Activated T-cell treated with anti-CD3 and anti-CD28 coated beads, Interleukin-2, amount 50 U/mL, for 72 hours (primary cell): ENCODE data around the gene LAMC3. TPM values are rescaled to one million over a fixed set of nuclear protein-coding genes. Genes with fewer than 3 reads are reported as not detected.

Experiments
- ATAC-seq, 2 donors: fragments of 150-1000 bp; cut with Tn5 transposase; replicated peaks in 1 of 2; 2 replicates each; pipeline ENCODE4 v1.10.0; 2021; ENCODE audit warnings: moderate library complexity in 2 of 2, mild to moderate bottlenecking in 1 of 2
- DNase-seq, 2 donors: peaks; one replicate each; pipeline ENCODE4 v3.0.0; 2021 to 2022; ENCODE audit warnings: mixed read lengths in 1 of 2
- H3K27ac Mint-ChIP-seq: one replicate; pipeline ENCODE4 v1.8.0; 2022; ENCODE audit warnings: mild to moderate bottlenecking, moderate library complexity, mixed read lengths
- H3K27me3 Mint-ChIP-seq: one replicate; pipeline ENCODE4 v1.8.0; 2022; ENCODE audit warnings: low read depth, mixed read lengths
- H3K36me3 Mint-ChIP-seq, 2 donors: one replicate each; pipeline ENCODE4 v1.8.0; 2022; ENCODE audit warnings: mixed read lengths in 2 of 2, mild to moderate bottlenecking in 1 of 2; ENCODE audit not compliant: insufficient read depth in 2 of 2
- H3K4me1 Mint-ChIP-seq: one replicate; pipeline ENCODE4 v1.8.0; 2022; ENCODE audit warnings: low read depth, mixed read lengths
- H3K4me3 Mint-ChIP-seq, 2 donors: one replicate each; pipeline ENCODE4 v1.8.0; 2022; ENCODE audit warnings: mild to moderate bottlenecking in 2 of 2, mixed read lengths in 2 of 2, moderate library complexity in 2 of 2
- H3K9me3 Mint-ChIP-seq, 2 donors: one replicate each; pipeline ENCODE4 v1.8.0; 2022; ENCODE audit warnings: mixed read lengths in 2 of 2
- total RNA-seq, 2 donors: library from RNA; stranded (reverse); gene quantifications; one replicate each; pipeline ENCODE4 v1.2.3, GENCODE V29; 2022

LAMC3 gene
- total RNA-seq, 2 donors from 2014 or later = 0.65 to 0.74 TPM

DNA sequence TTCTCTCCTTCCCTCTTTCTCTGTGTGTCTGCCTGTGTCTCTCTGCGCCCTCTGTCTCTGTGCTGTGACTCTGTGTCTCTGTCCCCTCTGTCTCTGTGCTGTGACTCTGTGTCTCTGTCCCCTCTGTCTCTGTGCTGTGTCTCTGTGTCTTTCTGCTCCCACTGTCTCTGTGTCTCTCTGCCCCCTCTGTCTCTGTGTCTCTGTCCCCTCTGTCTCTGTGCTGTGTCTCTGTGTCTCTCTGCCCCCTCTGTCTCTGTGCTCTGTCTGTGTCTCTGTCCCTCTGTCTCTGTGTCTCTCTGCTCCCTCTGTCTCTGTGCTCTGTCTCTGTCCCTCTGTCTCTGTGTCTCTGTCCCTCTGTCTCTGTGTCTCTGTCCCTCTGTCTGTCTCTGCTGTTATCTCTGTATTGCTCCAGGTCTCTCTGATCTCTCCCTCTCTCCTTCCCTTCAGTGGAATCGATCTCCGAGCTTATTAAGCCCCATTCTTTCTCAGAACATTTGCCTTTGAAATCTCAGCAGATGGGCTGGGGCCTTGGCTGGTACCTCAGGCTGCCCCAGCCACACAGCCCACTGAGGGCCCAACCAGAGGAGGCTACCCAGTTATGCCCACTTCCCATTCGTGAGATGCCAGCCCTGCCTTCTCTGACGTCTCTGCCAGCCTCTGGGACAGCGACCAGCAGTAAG lies 36.6 kb upstream of the LAMC3 start:
- no peaks in the 10 kb centered on the region for H3K9me3 Mint-ChIP-seq
- DNase-seq = no peak
- H3K4me3 Mint-ChIP-seq = no peak overlapping the region
- H3K4me1 Mint-ChIP-seq = no peaks in the 10 kb centered on the region
- peaks cover 13% of the 10 kb centered on the region for H3K27me3 Mint-ChIP-seq
- no peak overlapping the region for H3K27ac Mint-ChIP-seq
- ATAC-seq = no peak
- no peaks in the 10 kb centered on the region for H3K36me3 Mint-ChIP-seq

DNA sequence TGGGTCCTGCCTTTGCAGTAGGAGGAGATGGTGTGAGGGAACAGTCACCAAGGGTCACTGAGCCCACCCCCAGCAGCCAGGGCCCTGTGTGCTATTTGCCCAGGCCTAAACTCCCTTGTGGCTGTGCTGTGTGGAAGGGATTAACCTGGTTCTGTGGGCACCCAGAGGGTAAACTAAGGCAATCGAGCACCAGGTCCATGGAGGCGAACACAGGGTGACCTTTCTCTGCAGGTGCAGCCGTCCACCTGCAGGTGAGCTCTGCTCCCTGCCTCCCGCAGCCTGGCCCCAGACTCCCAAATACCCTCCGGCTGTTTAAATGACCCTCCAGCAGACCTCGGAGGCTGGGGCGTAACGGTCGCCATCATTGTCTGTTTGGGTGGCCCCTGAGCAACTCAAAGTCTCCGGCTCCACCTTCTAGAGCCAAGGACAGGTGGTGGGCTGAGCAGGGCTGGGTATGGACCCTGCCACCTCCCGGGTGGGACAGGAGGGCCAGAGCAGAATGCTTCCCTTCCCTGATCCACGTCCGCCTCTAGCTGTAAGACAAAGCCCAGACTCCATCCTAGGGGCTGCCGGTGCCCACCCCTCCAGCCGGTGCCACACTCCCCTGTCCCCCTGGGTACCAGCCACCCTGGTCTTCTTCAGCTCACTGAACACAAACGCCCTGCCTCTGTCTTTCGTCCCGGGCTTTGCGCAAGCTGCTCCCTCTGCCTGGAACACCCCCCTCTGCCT lies 35.9 kb upstream of the LAMC3 start:
- Mint-ChIP-seq H3K4me1 (no peaks in the 10 kb centered on the region), H3K9me3 (no peaks in the 10 kb centered on the region), H3K4me3 (no peak overlapping the region), H3K27me3 (peaks cover 13% of the 10 kb centered on the region), H3K36me3 (no peaks in the 10 kb centered on the region), H3K27ac (no peak overlapping the region)
- no peak for DNase-seq
- no peak for ATAC-seq

DNA sequence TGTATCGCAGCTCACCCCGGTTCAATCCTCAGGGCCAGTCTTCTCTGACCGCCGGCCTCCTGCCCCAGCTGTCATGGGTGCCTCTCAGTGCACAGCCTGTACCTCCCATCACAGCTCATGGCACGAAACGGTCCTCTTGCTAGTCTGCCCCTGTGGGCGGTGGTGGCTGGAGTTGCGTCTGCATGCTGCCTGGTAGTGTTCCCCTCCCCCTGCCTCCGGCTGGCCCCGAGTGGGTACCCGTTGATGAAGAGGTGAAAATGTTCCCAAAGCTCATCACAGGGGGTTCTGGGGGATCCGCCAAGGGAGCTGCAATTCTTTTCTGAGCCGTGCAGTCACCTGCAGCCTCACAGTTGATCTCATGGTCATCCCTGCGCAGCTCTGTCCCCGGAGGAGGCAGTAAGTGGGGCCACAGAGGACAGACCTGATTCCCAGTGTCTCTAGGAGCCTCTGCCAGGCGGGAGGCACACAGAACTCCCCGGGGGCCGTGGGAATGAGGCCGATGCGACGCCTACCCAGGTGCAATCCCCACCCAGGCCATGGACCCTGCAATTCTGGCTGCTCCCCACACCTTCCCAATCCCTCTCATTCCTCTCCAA lies 35.2 kb upstream of the LAMC3 start:
- peaks cover 13% of the 10 kb centered on the region for H3K27me3 Mint-ChIP-seq
- DNase-seq (no peak), ATAC-seq (no peak)
- H3K27ac Mint-ChIP-seq = no peak overlapping the region
- no peak overlapping the region for H3K4me3 Mint-ChIP-seq
- no peaks in the 10 kb centered on the region for H3K36me3 Mint-ChIP-seq
- no peaks in the 10 kb centered on the region for H3K4me1 Mint-ChIP-seq
- H3K9me3 Mint-ChIP-seq = no peaks in the 10 kb centered on the region

DNA sequence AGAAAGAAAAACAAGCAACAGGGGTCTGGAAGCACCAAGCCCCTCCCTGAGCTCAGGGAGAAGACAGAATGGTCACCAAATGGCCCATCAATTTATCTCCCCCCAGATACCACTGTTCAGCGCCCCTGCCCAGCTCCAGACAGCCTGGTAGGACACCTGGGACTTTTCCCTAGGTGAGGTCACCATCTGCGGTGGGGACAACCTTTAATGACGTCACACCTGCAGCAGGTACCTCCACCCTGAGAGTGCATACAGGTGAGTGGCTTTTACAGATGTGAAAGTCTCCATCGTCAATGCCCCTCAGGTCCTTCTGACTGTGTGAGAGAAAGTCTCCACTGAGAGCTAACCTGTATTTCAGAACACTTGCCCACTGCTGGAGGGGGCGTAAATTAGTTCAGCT lies 34.3 kb upstream of the LAMC3 start:
- no peak for ATAC-seq
- no peaks in the 10 kb centered on the region for H3K4me1 Mint-ChIP-seq
- H3K36me3 Mint-ChIP-seq = no peaks in the 10 kb centered on the region
- no peak overlapping the region for H3K27ac Mint-ChIP-seq
- H3K4me3 Mint-ChIP-seq = no peak overlapping the region
- DNase-seq = no peak
- peaks cover 13% of the 10 kb centered on the region for H3K27me3 Mint-ChIP-seq
- no peaks in the 10 kb centered on the region for H3K9me3 Mint-ChIP-seq

DNA sequence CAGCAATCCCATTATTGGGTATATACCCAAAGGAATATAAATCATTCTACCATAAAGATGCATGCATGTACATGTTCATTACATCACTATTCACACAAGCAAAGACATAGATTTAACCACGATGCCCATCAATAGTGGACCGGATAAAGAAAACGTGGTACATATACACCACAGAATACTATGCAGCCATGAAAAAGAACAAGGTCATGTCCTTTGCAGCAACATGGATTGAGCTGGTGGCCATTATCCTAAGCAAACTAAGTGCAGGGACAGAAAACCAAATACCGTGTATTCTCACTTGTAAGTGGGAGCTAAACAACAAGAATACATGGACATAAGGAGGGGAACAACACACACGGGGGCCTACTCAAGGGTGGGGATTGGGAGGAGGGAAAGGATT lies 33.8 kb upstream of the LAMC3 start:
- no peaks in the 10 kb centered on the region for H3K4me1 Mint-ChIP-seq
- no peaks in the 10 kb centered on the region for H3K36me3 Mint-ChIP-seq
- H3K4me3 Mint-ChIP-seq = no peak overlapping the region
- H3K27me3 Mint-ChIP-seq = peaks cover 13% of the 10 kb centered on the region
- no peaks in the 10 kb centered on the region for H3K9me3 Mint-ChIP-seq
- H3K27ac Mint-ChIP-seq = no peak overlapping the region
- DNase-seq = no peak
- ATAC-seq = no peak

DNA sequence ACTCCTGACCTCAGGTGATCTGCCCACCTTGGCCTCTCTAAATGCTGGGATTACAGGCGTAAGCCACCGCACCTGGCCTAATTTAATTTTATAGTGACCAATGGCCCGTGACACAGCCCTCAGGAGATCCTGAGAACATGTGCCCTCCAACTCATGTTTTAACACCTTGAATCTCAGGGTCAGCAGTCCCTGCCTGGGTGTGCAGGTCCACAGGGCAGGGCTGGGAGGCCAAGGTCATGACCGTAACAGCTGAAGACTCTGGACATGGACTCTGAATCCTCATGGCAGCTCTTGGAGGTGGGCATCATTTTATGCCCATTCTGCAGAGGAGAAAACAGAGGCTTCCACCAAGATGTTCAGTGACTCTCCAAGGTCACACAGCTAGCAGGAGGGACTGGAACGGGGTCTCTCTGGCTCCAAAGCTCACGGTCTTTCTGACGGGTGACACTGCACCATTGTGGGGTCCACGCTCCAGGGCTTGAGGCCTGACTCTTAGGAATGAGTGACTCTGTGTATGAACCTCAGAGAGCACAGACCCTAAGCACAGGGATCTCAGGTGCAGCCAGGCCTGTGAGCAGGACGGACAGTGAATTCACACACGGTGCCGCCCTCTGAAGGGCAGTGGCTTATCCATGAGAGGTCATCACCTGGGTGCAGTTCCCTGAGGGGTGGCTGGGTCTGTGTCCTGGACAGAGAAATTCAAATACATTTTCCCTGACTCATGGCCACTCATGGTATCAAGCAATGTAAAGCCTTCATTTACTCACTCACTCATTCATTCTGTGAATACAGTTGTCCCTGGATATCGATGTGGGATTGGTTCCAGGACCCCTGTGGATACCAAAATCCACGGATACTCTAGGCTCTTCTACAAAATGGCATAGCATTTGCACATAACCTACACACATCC lies 32.8 kb upstream of the LAMC3 start:
- peaks cover 13% of the 10 kb centered on the region for H3K27me3 Mint-ChIP-seq
- DNase-seq = no peak
- ATAC-seq = no peak
- no peaks in the 10 kb centered on the region for H3K4me1 Mint-ChIP-seq
- H3K9me3 Mint-ChIP-seq = no peaks in the 10 kb centered on the region
- H3K27ac Mint-ChIP-seq = no peak overlapping the region
- no peaks in the 10 kb centered on the region for H3K36me3 Mint-ChIP-seq
- H3K4me3 Mint-ChIP-seq = no peak overlapping the region

DNA sequence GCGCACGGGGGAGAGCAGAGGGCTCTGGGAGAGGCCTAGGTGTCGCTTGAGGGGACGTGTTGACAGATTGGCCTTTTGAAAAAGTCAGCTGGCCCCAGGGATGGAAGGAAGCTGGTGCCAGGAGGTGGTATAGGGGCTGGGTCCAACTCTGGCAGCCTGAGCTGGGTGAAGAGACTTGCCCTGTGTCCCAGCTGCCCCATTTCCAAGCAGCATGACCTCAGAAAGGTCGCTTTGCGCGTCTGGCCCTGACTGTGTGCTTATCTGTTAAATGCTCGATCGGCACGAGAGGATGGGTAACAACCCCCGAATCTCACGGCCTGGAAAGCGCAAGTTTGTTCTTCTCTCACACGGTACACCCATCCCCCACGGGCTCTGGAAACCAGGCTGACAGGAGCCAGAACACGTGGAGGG lies 31.2 kb upstream of the LAMC3 start:
- Mint-ChIP-seq H3K27ac (no peak overlapping the region), H3K4me3 (no peak overlapping the region), H3K27me3 (no peaks in the 10 kb centered on the region), H3K4me1 (no peaks in the 10 kb centered on the region), H3K9me3 (no peaks in the 10 kb centered on the region), H3K36me3 (no peaks in the 10 kb centered on the region)
- no peak for DNase-seq
- ATAC-seq = no peak

DNA sequence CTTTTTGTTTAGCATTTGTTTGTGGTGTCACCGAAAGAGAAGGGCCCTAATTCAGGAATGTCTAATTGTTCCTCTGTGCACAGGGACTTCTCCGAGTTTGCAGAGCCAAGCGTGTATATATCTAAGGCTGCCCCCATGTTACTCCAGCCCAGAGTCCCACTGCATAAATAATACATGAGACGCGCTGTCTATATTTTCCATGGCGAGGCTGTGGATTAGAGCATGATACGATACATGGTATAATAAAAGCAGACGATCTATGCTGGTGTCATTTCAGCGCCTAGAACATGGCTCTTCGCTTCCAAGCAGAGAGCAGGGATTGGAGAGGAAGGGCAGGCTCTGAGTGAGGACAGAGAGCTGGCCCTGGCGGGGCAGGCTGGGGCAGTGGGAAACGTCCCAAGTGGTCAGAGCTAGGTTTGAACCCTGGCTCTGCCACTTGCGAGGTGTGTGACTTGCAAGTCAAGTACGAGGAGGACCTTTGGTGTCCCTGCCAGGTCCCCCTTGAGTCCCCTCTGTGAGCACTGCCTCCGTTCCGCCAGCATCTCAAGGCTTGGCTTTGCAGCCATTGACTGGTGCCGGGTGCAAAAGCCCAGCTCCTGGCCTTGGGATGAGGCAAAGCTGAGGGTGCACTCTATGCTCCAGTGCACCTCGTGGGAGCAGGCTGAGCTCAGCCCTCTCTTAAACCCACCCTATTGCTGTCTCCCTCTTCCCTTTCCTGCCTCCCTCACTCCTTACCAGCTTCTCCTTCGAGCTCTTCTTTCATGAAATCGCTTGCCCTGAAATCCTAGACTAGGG lies 29.2 kb upstream of the LAMC3 start:
- ATAC-seq = no peak
- Mint-ChIP-seq H3K9me3 (no peaks in the 10 kb centered on the region), H3K4me3 (no peak overlapping the region), H3K27ac (no peak overlapping the region), H3K27me3 (no peaks in the 10 kb centered on the region), H3K36me3 (no peaks in the 10 kb centered on the region), H3K4me1 (no peaks in the 10 kb centered on the region)
- DNase-seq = no peak

DNA sequence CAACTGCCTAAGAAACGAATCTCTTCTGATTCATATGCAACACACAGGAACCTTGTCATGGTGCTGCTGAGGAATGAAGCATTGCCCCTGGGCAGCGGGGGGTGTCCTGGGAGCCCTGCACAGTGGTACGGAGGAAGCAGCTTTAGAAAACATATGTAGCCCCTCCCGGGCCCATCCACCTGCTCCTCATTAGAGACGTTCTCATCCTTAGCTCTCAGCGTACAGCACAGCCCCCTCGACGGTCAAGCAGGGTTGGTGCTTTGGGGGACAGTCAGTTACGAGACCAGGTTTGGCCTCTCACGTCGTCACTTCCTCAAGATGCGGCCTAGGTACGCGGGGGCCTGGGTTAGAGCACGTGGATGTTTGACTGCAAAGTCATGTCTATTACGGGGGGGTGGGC lies 28.4 kb upstream of the LAMC3 start:
- ATAC-seq (no peak), DNase-seq (no peak)
- no peaks in the 10 kb centered on the region for H3K36me3 Mint-ChIP-seq
- H3K4me1 Mint-ChIP-seq = no peaks in the 10 kb centered on the region
- H3K9me3 Mint-ChIP-seq = no peaks in the 10 kb centered on the region
- H3K27ac Mint-ChIP-seq = no peak overlapping the region
- no peak overlapping the region for H3K4me3 Mint-ChIP-seq
- no peaks in the 10 kb centered on the region for H3K27me3 Mint-ChIP-seq

DNA sequence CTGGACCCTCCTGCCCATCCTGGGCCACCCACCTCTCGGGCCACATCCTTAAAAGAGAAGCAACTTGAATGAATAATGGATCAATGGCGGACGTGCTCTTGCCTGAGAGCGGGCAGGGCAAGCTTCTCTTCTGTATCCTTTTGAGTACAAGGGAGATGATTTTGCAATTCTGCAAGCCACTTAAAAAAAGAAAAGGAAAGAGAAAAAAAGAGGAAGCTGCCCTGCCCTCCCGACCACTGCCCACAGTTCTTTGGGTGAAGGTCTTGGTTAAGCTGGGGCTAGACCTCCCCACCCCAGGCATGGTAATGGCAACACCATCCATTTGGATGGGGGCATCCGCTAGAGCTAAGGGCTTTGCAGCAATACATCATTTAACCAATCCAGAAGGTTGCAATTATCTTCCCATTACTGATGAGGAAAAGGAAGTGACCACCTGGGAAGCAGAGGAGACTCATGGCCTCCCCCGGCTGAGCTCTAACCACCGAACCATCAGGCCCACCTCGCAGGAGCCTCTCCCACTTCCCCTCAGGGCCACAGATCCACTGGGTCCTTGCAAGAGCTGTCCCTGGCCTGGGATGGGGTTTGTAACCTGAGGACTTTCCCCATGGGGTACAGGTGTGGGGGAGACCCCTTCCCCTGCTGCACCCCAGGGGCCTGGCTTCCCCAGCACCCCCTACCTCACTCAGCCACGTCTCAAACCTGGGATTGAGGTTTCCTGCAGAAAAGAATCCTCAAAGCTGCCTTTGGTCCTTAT lies 27.8 kb upstream of the LAMC3 start:
- Mint-ChIP-seq H3K4me3 (no peak overlapping the region), H3K9me3 (no peaks in the 10 kb centered on the region), H3K27ac (no peak overlapping the region)

DNA sequence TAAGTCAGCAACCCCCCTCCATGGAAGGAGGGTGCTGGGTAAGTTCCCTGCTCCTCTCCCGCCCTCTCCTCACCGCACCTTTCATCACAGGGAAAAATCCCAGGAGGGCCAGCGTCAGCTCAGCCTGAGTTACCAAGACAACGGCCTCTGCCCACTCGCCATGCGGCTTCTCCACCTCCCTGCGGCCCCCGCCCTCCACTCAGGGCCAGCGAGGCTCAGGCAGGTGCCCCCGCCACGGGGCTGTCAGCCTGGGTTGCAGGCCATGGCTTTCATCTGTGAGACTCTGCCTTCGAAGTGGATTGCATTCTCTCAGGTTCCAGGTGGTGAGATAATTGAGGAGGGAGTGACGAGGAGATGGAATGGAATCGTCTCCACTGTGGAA lies 27.2 kb upstream of the LAMC3 start:
- no peaks in the 10 kb centered on the region for H3K36me3 Mint-ChIP-seq
- no peaks in the 10 kb centered on the region for H3K4me1 Mint-ChIP-seq
- no peaks in the 10 kb centered on the region for H3K27me3 Mint-ChIP-seq

More for the DNA sequence above, 27.8 kb upstream of the LAMC3 start:
- Mint-ChIP-seq H3K4me1 (no peaks in the 10 kb centered on the region), H3K36me3 (no peaks in the 10 kb centered on the region), H3K27me3 (no peaks in the 10 kb centered on the region)
- ATAC-seq (no peak), DNase-seq (no peak)

More for the DNA sequence above, 27.2 kb upstream of the LAMC3 start:
- no peak overlapping the region for H3K4me3 Mint-ChIP-seq
- H3K27ac Mint-ChIP-seq = no peak overlapping the region
- ATAC-seq = no peak
- no peaks in the 10 kb centered on the region for H3K9me3 Mint-ChIP-seq
- DNase-seq = no peak
